ENCODE measurements around the gene TNFRSF9.
"Not testable (repeated sequence)": the region's sequence is repeated elsewhere in the genome, so short reads cannot be mapped to it uniquely, and the experiment has no call there.

DNA sequence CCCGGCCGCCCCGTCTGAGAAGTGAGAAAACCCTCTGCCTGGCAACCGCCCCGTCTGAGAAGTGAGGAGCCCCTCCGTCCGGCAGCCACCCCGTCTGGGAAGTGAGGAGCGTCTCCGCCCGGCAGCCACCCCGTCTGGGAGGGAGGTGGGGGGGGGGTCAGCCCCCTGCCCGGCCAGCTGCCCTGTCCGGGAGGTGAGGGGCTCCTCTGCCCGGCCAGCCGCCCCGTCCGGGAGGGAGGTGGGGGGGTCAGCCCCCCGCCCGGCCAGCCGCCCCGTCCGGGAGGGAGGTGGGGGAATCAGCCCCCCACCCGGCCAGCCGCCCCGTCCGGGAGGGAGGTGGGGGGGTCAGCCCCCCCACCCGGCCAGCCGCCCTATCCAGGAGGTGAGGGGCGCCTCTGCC is 12.2 kb upstream of the TNFRSF9 start:
- TF ChIP-seq, protein P1, sequence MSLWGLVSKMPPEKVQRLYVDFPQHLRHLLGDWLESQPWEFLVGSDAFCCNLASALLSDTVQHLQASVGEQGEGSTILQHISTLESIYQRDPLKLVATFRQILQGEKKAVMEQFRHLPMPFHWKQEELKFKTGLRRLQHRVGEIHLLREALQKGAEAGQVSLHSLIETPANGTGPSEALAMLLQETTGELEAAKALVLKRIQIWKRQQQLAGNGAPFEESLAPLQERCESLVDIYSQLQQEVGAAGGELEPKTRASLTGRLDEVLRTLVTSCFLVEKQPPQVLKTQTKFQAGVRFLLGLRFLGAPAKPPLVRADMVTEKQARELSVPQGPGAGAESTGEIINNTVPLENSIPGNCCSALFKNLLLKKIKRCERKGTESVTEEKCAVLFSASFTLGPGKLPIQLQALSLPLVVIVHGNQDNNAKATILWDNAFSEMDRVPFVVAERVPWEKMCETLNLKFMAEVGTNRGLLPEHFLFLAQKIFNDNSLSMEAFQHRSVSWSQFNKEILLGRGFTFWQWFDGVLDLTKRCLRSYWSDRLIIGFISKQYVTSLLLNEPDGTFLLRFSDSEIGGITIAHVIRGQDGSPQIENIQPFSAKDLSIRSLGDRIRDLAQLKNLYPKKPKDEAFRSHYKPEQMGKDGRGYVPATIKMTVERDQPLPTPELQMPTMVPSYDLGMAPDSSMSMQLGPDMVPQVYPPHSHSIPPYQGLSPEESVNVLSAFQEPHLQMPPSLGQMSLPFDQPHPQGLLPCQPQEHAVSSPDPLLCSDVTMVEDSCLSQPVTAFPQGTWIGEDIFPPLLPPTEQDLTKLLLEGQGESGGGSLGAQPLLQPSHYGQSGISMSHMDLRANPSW (CRISPR knock-in tag; conservative IDR thresholded peaks at IDR 0.05; ENCODE audit: low read depth) = not testable (repeated sequence)
- TF ChIP-seq, protein P2, sequence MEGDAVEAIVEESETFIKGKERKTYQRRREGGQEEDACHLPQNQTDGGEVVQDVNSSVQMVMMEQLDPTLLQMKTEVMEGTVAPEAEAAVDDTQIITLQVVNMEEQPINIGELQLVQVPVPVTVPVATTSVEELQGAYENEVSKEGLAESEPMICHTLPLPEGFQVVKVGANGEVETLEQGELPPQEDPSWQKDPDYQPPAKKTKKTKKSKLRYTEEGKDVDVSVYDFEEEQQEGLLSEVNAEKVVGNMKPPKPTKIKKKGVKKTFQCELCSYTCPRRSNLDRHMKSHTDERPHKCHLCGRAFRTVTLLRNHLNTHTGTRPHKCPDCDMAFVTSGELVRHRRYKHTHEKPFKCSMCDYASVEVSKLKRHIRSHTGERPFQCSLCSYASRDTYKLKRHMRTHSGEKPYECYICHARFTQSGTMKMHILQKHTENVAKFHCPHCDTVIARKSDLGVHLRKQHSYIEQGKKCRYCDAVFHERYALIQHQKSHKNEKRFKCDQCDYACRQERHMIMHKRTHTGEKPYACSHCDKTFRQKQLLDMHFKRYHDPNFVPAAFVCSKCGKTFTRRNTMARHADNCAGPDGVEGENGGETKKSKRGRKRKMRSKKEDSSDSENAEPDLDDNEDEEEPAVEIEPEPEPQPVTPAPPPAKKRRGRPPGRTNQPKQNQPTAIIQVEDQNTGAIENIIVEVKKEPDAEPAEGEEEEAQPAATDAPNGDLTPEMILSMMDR (IDR thresholded peaks at IDR 0.05) = not testable (repeated sequence)
- TF ChIP-seq, protein P3, sequence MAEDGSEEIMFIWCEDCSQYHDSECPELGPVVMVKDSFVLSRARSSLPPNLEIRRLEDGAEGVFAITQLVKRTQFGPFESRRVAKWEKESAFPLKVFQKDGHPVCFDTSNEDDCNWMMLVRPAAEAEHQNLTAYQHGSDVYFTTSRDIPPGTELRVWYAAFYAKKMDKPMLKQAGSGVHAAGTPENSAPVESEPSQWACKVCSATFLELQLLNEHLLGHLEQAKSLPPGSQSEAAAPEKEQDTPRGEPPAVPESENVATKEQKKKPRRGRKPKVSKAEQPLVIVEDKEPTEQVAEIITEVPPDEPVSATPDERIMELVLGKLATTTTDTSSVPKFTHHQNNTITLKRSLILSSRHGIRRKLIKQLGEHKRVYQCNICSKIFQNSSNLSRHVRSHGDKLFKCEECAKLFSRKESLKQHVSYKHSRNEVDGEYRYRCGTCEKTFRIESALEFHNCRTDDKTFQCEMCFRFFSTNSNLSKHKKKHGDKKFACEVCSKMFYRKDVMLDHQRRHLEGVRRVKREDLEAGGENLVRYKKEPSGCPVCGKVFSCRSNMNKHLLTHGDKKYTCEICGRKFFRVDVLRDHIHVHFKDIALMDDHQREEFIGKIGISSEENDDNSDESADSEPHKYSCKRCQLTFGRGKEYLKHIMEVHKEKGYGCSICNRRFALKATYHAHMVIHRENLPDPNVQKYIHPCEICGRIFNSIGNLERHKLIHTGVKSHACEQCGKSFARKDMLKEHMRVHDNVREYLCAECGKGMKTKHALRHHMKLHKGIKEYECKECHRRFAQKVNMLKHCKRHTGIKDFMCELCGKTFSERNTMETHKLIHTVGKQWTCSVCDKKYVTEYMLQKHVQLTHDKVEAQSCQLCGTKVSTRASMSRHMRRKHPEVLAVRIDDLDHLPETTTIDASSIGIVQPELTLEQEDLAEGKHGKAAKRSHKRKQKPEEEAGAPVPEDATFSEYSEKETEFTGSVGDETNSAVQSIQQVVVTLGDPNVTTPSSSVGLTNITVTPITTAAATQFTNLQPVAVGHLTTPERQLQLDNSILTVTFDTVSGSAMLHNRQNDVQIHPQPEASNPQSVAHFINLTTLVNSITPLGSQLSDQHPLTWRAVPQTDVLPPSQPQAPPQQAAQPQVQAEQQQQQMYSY (CRISPR knock-in tag; IDR thresholded peaks at IDR 0.05) = not testable (repeated sequence)
- TF ChIP-seq, protein P4, sequence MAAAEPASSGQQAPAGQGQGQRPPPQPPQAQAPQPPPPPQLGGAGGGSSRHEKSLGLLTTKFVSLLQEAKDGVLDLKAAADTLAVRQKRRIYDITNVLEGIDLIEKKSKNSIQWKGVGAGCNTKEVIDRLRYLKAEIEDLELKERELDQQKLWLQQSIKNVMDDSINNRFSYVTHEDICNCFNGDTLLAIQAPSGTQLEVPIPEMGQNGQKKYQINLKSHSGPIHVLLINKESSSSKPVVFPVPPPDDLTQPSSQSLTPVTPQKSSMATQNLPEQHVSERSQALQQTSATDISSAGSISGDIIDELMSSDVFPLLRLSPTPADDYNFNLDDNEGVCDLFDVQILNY (CRISPR knock-in tag; IDR thresholded peaks at IDR 0.05) = not testable (repeated sequence)
